Osteoblast (primary cell): ENCODE data around the gene TENT4B. TPM values are rescaled to one million over a fixed set of nuclear protein-coding genes. Genes with fewer than 3 reads are reported as not detected.

Experiments
- DNase-seq: peaks from one replicate; pipeline ENCODE4 v3.0.0; 2011; ENCODE audit warnings: low spot score, mixed read lengths; ENCODE audit not compliant: insufficient read length; ENCODE audit errors: missing footprints
- H2AFZ ChIP-seq: 2 replicates; pipeline ENCODE4 v1.6.0; 2011; ENCODE audit warnings: mild to moderate bottlenecking, low read length
- H3K27ac ChIP-seq: 2 replicates; pipeline ENCODE4 v1.5.1; 2011; ENCODE audit warnings: mild to moderate bottlenecking, low read depth, low read length, moderate library complexity
- H3K27me3 ChIP-seq: 2 replicates; pipeline ENCODE4 v1.6.0; 2012; ENCODE audit warnings: mild to moderate bottlenecking, control low read depth, inconsistent platforms, low read length, moderate library complexity; ENCODE audit not compliant: insufficient read depth
- H3K36me3 ChIP-seq: 2 replicates; pipeline ENCODE4 v1.5.1; 2011; ENCODE audit warnings: mild to moderate bottlenecking, low read length, control low read depth, moderate library complexity; ENCODE audit not compliant: insufficient read depth
- H3K4me1 ChIP-seq: 2 replicates; pipeline ENCODE4 v1.5.1; 2011; ENCODE audit warnings: mild to moderate bottlenecking, low read length, control low read depth, moderate library complexity; ENCODE audit not compliant: insufficient read depth
- H3K4me2 ChIP-seq: 2 replicates; pipeline ENCODE4 v1.6.0; 2011; ENCODE audit warnings: mild to moderate bottlenecking, low read length; ENCODE audit not compliant: insufficient read depth
- H3K4me3 ChIP-seq: fragments of 200-600 bp; sonication (generic); 3 replicates; pipeline ENCODE4 v1.5.1; 2012; ENCODE audit warnings: mild to moderate bottlenecking, low read length, inconsistent platforms; ENCODE audit not compliant: insufficient read depth
- H3K79me2 ChIP-seq: 2 replicates; pipeline ENCODE4 v1.6.0; 2012; ENCODE audit warnings: mild to moderate bottlenecking, low read length, control low read depth, inconsistent platforms; ENCODE audit not compliant: insufficient read depth
- H3K9me3 ChIP-seq: 2 replicates; pipeline ENCODE4 v1.5.1; 2011; ENCODE audit warnings: low read depth, low read length, control low read depth
- H4K20me1 ChIP-seq: 2 replicates; pipeline ENCODE4 v1.6.0; 2012; ENCODE audit warnings: mild to moderate bottlenecking, low read length, control low read depth; ENCODE audit not compliant: insufficient read depth
- CTCF ChIP-seq: IDR thresholded peaks from 2 replicates; pipeline ENCODE4 v1.5.1; 2011; ENCODE audit warnings: mild to moderate bottlenecking, low read depth, low read length, moderate library complexity; ENCODE audit errors: extremely low read depth
- total RNA-seq: library from RNA; depleted of rRNA; stranded (reverse); fragments of >200 nt; gene quantifications from 2 replicates; pipeline ENCODE4 v1.2.3, GENCODE V29; 2012

The TENT4B gene
- total RNA-seq, 1 donor: 10.1 TPM

GRCh38 chr16:50271148-50272041, 118.3 kb downstream of the TENT4B start:
- DNase-seq: peak; percentile 66
- peaks cover 9% of the 10 kb centered on the region for H3K4me1 ChIP-seq
- no peak overlapping the region for H3K27ac ChIP-seq
- no peak overlapping the region for H3K4me2 ChIP-seq
- no peaks in the 10 kb centered on the region for H3K9me3 ChIP-seq
- peaks cover 78% of the 10 kb centered on the region for H3K79me2 ChIP-seq
- no peak for TF ChIP-seq CTCF
- no peaks in the 10 kb centered on the region for H3K27me3 ChIP-seq
- peaks cover 51% of the 10 kb centered on the region for H4K20me1 ChIP-seq
- no peak overlapping the region for H3K4me3 ChIP-seq
- no peak overlapping the region for H2AFZ ChIP-seq
- H3K36me3 ChIP-seq: no peaks in the 10 kb centered on the region

- Histone ChIP-seq H4K20me1 (peaks cover 59% of the 10 kb centered on the region), H3K27me3 (no peaks in the 10 kb centered on the region), H3K79me2 (peaks cover 78% of the 10 kb centered on the region), H3K36me3 (no peaks in the 10 kb centered on the region), H3K27ac (no peak overlapping the region), H2AFZ (no peak overlapping the region), H3K9me3 (no peaks in the 10 kb centered on the region), H3K4me2 (no peak overlapping the region), H3K4me3 (no peak overlapping the region), H3K4me1 (peaks cover 1% of the 10 kb centered on the region)
- peak; percentile 78 for DNase-seq
- no peak for TF ChIP-seq CTCF
Observed at GRCh38 chr16:50272111-50272571, 119.0 kb downstream of the TENT4B start.

- no peaks in the 10 kb centered on the region for H3K27me3 ChIP-seq
- no peak overlapping the region for H3K4me2 ChIP-seq
- peak; percentile 71 for DNase-seq
- H2AFZ ChIP-seq: no peak overlapping the region
- no peak overlapping the region for H3K27ac ChIP-seq
- H3K4me3 ChIP-seq: no peak overlapping the region
- no peaks in the 10 kb centered on the region for H3K4me1 ChIP-seq
- peaks cover 76% of the 10 kb centered on the region for H3K79me2 ChIP-seq
- H4K20me1 ChIP-seq: peaks cover 60% of the 10 kb centered on the region
- H3K9me3 ChIP-seq: no peaks in the 10 kb centered on the region
- H3K36me3 ChIP-seq: no peaks in the 10 kb centered on the region
- TF ChIP-seq CTCF: no peak
Observed at GRCh38 chr16:50272687-50273381, 119.7 kb downstream of the TENT4B start.

DNA sequence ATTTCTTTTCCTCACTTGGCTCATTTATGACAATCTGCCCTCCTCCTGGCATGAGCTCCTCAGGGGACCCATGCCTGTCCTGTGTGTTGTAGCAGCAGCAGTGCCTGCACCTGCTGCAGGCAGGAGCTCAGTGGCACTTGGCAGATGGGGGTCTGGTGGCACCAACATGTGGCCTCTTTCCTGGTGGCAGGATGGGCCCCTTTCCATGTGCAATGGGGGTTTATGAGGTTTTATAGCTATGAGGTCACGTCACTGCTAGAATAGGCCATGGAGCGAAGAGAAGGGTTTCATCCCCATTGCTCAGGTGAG, 120.2 kb downstream of the TENT4B start:
- no peaks in the 10 kb centered on the region for H3K27me3 ChIP-seq
- DNase-seq: no peak
- H3K27ac ChIP-seq: no peak overlapping the region
- H3K4me1 ChIP-seq: no peaks in the 10 kb centered on the region
- no peak overlapping the region for H2AFZ ChIP-seq
- H3K79me2 ChIP-seq: peaks cover 77% of the 10 kb centered on the region
- no peaks in the 10 kb centered on the region for H3K36me3 ChIP-seq
- H3K9me3 ChIP-seq: no peaks in the 10 kb centered on the region
- no peak for TF ChIP-seq CTCF
- H4K20me1 ChIP-seq: peaks cover 60% of the 10 kb centered on the region
- H3K4me3 ChIP-seq: no peak overlapping the region
- no peak overlapping the region for H3K4me2 ChIP-seq
